H1 (cell line): Measurements from ENCODE around the gene CASP12. TPM values are rescaled to one million over a fixed set of nuclear protein-coding genes. Genes with fewer than 3 reads are reported as not detected.

Experiments
- BRCA1 ChIP-seq: IDR thresholded peaks from 2 replicates; pipeline ENCODE4 v1.6.1; 2012; ENCODE audit warnings: low read depth, low read length, improper control_type of control experiment
- SIN3A ChIP-seq, 2 experiments: IDR thresholded peaks in 1 of 2; conservative IDR thresholded peaks in 1 of 2; 2 replicates each; pipeline ENCODE4 v1.6.1; 2011 to 2012; ENCODE audit warnings: low read length in 2 of 2, improper control_type of control experiment in 1 of 2, low read depth in 1 of 2, mild to moderate bottlenecking in 1 of 2
- polyA plus RNA-seq, 7 experiments: library from polyadenylated mRNA; depleted of rRNA in 3 of 7; stranded (reverse) in 5 of 7; unstranded in 2 of 7; fragments of >200 nt in 5 of 7; fragments of 200-250 nt in 2 of 7; gene quantifications; 1 replicate in 5 of 7; 2 replicates in 1 of 7; 4 replicates in 1 of 7; pipeline versions ENCODE4 v1.2.1 to v1.2.3, GENCODE V29; 2011 to 2013; ENCODE audit warnings: missing spikeins in 2 of 7, mixed read lengths in 2 of 7
- total RNA-seq: library from RNA; stranded (reverse); fragmentation: NEBNext Ultra II Directional; extraction: Animal tissue kit (Norgen Biotek cat#: 25700); gene quantifications from 2 replicates; pipeline ENCODE4 v1.2.1, GENCODE V29; 2021

Gene CASP12
- total and polyA plus RNA-seq, 2 of the 8 experiments (the other 6 are each of a cell fraction or from before 2014, with no cell fraction given) = not detected

DNA sequence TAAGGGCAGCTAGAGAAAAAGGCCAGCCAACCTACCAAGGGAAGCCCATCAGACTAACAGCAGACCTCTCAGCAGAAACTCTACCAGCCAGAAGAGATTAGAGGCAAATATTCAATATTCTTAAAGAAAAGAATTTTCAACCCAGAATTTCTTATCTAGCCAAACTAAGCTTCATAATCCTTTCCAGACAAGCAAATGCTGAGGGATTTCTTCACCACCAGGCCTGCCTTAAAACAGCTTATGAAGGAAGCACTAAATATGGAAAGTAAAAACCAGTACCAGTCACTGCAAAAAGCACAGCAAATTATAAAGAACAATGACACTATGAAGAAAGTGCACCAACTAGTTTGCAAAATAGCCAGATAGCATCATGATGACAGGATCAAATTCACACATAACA is 30.6 kb upstream of the CASP12 start (continued):
- no peak for TF ChIP-seq SIN3A (conservative IDR thresholded peaks at IDR 0.05 in 1 of 2, IDR thresholded peaks at IDR 0.05 in 1 of 2; ENCODE audit: low read depth in 1 of 2, low read length in 2 of 2)
- no peak for TF ChIP-seq BRCA1
